Measurements from ENCODE around the gene TRIL. TPM values are rescaled to one million over a fixed set of nuclear protein-coding genes. Genes with fewer than 3 reads are reported as not detected.

TRIL gene
- total RNA-seq, 2 experiments from 2014 or later, result not detected

DNA sequence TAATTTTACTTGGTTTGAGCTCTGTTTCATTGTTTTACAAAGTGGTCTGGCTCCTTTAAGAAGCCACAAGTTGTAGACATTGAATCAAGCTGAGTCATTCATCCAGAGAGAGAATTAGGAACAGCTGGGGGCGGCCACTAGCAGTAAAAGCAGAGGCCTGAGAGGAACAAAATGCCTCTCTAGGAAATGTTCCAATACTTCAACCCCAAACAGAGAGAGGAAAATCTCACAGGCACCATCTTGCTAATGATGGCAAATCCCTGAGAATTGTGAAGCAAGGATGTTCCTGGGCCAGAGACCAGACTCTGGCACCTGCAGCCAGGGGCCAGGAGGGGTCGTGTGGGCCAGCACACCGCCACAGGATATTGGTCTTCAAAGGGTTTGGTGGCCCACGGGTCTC, 26.5 kb upstream of the TRIL start:
- Histone ChIP-seq H3K27me3 (ENCODE audit: control insufficient read depth in 1 of 2, insufficient read depth in 2 of 2, low read length in 2 of 2) (peaks cover 0 to 6% of the 10 kb centered on the region in 2 experiments), H3K27ac (ENCODE audit: low read depth in 1 of 2, low read length in 2 of 2) (no peak overlapping the region), H3K36me3 (ENCODE audit: insufficient read depth, low read length) (no peaks in the 10 kb centered on the region), H3K9me3 (ENCODE audit: control insufficient read depth in 1 of 2, insufficient read depth in 1 of 2, low read length in 2 of 2) (peaks cover 0 to 3% of the 10 kb centered on the region in 2 experiments), H3K4me3 (ENCODE audit: low read length) (no peak overlapping the region), H3K4me1 (ENCODE audit: insufficient read depth, low read length) (no peaks in the 10 kb centered on the region)
- H3K27me3 Mint-ChIP-seq, result peaks cover 20% of the 10 kb centered on the region
- H3K9me3 Mint-ChIP-seq, result no peaks in the 10 kb centered on the region
- H3K4me3 Mint-ChIP-seq, result no peak overlapping the region
- POLR2A ChIA-PET, result no interaction called here
- CTCF ChIA-PET, result no interaction called here
- TF ChIP-seq, protein P1, sequence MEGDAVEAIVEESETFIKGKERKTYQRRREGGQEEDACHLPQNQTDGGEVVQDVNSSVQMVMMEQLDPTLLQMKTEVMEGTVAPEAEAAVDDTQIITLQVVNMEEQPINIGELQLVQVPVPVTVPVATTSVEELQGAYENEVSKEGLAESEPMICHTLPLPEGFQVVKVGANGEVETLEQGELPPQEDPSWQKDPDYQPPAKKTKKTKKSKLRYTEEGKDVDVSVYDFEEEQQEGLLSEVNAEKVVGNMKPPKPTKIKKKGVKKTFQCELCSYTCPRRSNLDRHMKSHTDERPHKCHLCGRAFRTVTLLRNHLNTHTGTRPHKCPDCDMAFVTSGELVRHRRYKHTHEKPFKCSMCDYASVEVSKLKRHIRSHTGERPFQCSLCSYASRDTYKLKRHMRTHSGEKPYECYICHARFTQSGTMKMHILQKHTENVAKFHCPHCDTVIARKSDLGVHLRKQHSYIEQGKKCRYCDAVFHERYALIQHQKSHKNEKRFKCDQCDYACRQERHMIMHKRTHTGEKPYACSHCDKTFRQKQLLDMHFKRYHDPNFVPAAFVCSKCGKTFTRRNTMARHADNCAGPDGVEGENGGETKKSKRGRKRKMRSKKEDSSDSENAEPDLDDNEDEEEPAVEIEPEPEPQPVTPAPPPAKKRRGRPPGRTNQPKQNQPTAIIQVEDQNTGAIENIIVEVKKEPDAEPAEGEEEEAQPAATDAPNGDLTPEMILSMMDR (IDR thresholded peaks at IDR 0.05), result no peak
- intact Hi-C loops (cut with DNase I, micrococcal nuclease), result no loop called here
- no peak overlapping the region for H3K27ac Mint-ChIP-seq
- no peak for DNase-seq
- H3K4me1 Mint-ChIP-seq (ENCODE audit: low read depth), result no peaks in the 10 kb centered on the region
- no peak for ATAC-seq (ENCODE audit: poor library complexity)
- H3K36me3 Mint-ChIP-seq (ENCODE audit: low read depth), result no peaks in the 10 kb centered on the region

DNA sequence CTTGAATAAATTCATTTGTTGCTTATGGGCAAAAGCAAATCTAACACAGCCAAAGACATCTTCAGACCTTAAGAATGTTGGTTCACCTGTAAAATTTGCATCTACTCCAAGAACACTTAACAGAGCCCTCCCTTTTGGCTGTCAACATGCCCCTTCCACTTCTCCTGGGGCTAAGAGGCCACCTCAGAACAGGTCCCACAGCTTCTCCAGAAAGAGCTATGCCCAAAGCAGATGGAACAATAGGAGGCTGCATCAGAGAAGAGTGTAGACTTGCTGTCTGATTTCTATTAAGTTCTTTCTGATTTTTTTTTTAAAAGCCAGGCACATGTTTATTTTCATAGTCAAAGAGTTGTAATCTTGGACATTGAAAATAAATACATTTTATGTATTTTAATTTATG, 26.1 kb upstream of the TRIL start:
- intact Hi-C loops (cut with DNase I, micrococcal nuclease), result no loop called here
- Mint-ChIP-seq H3K4me1 (ENCODE audit: low read depth) (no peaks in the 10 kb centered on the region), H3K27ac (no peak overlapping the region), H3K4me3 (no peak overlapping the region), H3K36me3 (ENCODE audit: low read depth) (no peaks in the 10 kb centered on the region), H3K9me3 (no peaks in the 10 kb centered on the region), H3K27me3 (peaks cover 16% of the 10 kb centered on the region)
- ChIA-PET POLR2A (no interaction called here), CTCF (no interaction called here)
- Histone ChIP-seq H3K27me3 (ENCODE audit: control insufficient read depth in 1 of 2, insufficient read depth in 2 of 2, low read length in 2 of 2) (peaks cover 0 to 4% of the 10 kb centered on the region in 2 experiments), H3K4me1 (ENCODE audit: insufficient read depth, low read length) (no peaks in the 10 kb centered on the region), H3K36me3 (ENCODE audit: insufficient read depth, low read length) (no peaks in the 10 kb centered on the region), H3K4me3 (ENCODE audit: low read length) (no peak overlapping the region), H3K9me3 (ENCODE audit: control insufficient read depth in 1 of 2, insufficient read depth in 1 of 2, low read length in 2 of 2) (peaks cover 0 to 3% of the 10 kb centered on the region in 2 experiments), H3K27ac (ENCODE audit: low read depth in 1 of 2, low read length in 2 of 2) (no peak overlapping the region)
- ATAC-seq (ENCODE audit: poor library complexity), result no peak
- TF ChIP-seq, protein P1 (IDR thresholded peaks at IDR 0.05), result no peak
- no peak for DNase-seq

DNA sequence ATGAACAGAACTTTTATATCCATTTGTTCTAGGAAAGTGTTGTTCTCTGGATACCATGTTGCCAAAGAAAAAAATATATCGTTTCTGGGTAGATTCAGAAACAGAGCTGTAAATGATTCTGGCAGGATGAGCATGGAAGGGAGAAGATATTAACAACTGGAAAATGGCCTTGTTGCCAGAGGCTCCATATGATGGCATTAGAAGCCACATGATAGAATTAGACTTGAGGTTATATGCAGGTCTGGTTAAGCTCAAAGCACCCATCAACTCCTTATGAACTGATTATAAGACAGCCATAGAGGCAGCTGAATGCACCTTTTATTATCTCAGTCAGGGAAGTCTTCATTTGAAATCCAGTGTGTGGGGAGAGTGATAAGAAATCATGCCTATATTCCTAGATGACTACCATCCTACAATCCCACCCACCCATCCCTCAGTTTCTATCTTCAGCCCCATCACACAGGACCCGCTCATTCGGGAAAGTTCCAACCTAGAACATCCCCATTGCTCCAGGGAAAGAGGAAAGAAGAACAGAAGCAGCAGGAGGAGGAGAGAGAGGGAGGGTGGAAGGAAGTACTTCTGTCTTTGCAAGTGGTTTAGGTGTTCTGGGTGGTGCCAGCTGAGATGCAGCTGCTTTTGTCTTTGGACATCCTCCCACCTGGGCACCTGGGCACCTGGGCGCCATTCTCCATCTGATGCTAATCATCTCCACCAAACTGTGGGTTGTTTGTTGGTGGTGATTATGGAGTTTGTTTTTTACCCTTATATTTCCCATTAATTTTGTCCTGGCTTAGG, 25.5 kb upstream of the TRIL start:
- H3K36me3 Mint-ChIP-seq (ENCODE audit: low read depth), result no peaks in the 10 kb centered on the region
- H3K9me3 Mint-ChIP-seq, result no peaks in the 10 kb centered on the region
- Histone ChIP-seq H3K27ac (ENCODE audit: low read depth in 1 of 2, low read length in 2 of 2) (no peak overlapping the region), H3K4me3 (ENCODE audit: low read length) (no peak overlapping the region), H3K9me3 (ENCODE audit: control insufficient read depth in 1 of 2, insufficient read depth in 1 of 2, low read length in 2 of 2) (peaks cover 0 to 3% of the 10 kb centered on the region in 2 experiments), H3K27me3 (ENCODE audit: control insufficient read depth in 1 of 2, insufficient read depth in 2 of 2, low read length in 2 of 2) (no peaks in the 10 kb centered on the region), H3K36me3 (ENCODE audit: insufficient read depth, low read length) (no peaks in the 10 kb centered on the region), H3K4me1 (ENCODE audit: insufficient read depth, low read length) (no peaks in the 10 kb centered on the region)
- H3K27ac Mint-ChIP-seq, result no peak overlapping the region
- H3K4me1 Mint-ChIP-seq (ENCODE audit: low read depth), result no peaks in the 10 kb centered on the region
- no peak for DNase-seq
- H3K4me3 Mint-ChIP-seq, result no peak overlapping the region
- H3K27me3 Mint-ChIP-seq, result peaks cover 12% of the 10 kb centered on the region
- TF ChIP-seq, protein P1 (IDR thresholded peaks at IDR 0.05), result no peak
- intact Hi-C loops (cut with DNase I, micrococcal nuclease), result no loop called here
- ChIA-PET CTCF (no interaction called here), POLR2A (no interaction called here)
- ATAC-seq (ENCODE audit: poor library complexity), result no peak
